Measurements from ENCODE around the gene BNC2. TPM values are rescaled to one million over a fixed set of nuclear protein-coding genes. Genes with fewer than 3 reads are reported as not detected.

The BNC2 gene
- total RNA-seq, 1 experiment from 2014 or later, result not detected

- TF ChIP-seq, protein P1, sequence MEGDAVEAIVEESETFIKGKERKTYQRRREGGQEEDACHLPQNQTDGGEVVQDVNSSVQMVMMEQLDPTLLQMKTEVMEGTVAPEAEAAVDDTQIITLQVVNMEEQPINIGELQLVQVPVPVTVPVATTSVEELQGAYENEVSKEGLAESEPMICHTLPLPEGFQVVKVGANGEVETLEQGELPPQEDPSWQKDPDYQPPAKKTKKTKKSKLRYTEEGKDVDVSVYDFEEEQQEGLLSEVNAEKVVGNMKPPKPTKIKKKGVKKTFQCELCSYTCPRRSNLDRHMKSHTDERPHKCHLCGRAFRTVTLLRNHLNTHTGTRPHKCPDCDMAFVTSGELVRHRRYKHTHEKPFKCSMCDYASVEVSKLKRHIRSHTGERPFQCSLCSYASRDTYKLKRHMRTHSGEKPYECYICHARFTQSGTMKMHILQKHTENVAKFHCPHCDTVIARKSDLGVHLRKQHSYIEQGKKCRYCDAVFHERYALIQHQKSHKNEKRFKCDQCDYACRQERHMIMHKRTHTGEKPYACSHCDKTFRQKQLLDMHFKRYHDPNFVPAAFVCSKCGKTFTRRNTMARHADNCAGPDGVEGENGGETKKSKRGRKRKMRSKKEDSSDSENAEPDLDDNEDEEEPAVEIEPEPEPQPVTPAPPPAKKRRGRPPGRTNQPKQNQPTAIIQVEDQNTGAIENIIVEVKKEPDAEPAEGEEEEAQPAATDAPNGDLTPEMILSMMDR (IDR thresholded peaks at IDR 0.05; ENCODE audit: unreplicated experiment), result no peak
- no peaks in the 10 kb centered on the region for H3K9me3 Mint-ChIP-seq (ENCODE audit: low read depth, unreplicated experiment)
- no peaks in the 10 kb centered on the region for H3K4me1 Mint-ChIP-seq (ENCODE audit: low read depth, unreplicated experiment)
- no peak for DNase-seq
- H3K27me3 Mint-ChIP-seq (ENCODE audit: unreplicated experiment), result no peaks in the 10 kb centered on the region
- no peak overlapping the region for H3K4me3 Mint-ChIP-seq (ENCODE audit: low read depth, unreplicated experiment)
- H3K27ac Mint-ChIP-seq (ENCODE audit: unreplicated experiment), result no peak overlapping the region
- BruUV-seq (replicated peaks), result no TSS peak
- no peaks in the 10 kb centered on the region for H3K36me3 Mint-ChIP-seq (ENCODE audit: insufficient read depth, unreplicated experiment)
- CTCF ChIA-PET, result interaction anchor here (0.9 kb wide), 1 partner anchor 216 kb away, joined by 3 read pairs; no protein-coding TSS in a partner anchor
- intact Hi-C loops (cut with micrococcal nuclease; ENCODE audit: unreplicated experiment), result no loop called here
These were observed 23.5 kb downstream of the BNC2 start for GRCh38 chr9:16846986-16847385.

DNA sequence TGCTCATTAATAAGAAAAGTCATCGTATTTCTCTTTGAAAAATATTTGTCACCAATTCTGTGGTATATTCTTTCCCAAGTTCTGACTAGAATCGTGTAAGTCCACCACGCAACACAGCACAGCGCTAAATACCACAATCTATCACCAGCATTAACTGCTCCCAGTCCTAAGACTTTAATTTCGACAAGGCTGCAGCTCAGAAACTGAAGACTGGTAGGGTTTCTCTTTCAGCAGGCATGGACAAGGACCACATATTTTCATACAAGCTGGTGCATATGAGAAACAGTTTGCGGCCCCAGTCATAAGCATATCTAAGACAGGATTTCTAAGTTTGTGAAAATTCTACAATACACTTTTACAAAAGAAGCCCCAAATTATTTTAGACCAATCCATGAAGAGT, 24.1 kb downstream of the BNC2 start:
- DNase-seq, result no peak
- no peaks in the 10 kb centered on the region for H3K9me3 Mint-ChIP-seq (ENCODE audit: low read depth, unreplicated experiment)
- CTCF ChIA-PET, result no interaction called here
- TF ChIP-seq, protein P1 (IDR thresholded peaks at IDR 0.05; ENCODE audit: unreplicated experiment), result no peak
- no peak overlapping the region for H3K27ac Mint-ChIP-seq (ENCODE audit: unreplicated experiment)
- intact Hi-C loops (cut with micrococcal nuclease; ENCODE audit: unreplicated experiment), result no loop called here
- no peaks in the 10 kb centered on the region for H3K27me3 Mint-ChIP-seq (ENCODE audit: unreplicated experiment)
- no TSS peak for BruUV-seq (replicated peaks)
- no peak overlapping the region for H3K4me3 Mint-ChIP-seq (ENCODE audit: low read depth, unreplicated experiment)
- no peaks in the 10 kb centered on the region for H3K4me1 Mint-ChIP-seq (ENCODE audit: low read depth, unreplicated experiment)
- no peaks in the 10 kb centered on the region for H3K36me3 Mint-ChIP-seq (ENCODE audit: insufficient read depth, unreplicated experiment)

GRCh38 chr9:16834817-16835216, 35.7 kb downstream of the BNC2 start:
- Mint-ChIP-seq H3K4me3 (ENCODE audit: low read depth, unreplicated experiment) (no peak overlapping the region), H3K4me1 (ENCODE audit: low read depth, unreplicated experiment) (no peaks in the 10 kb centered on the region), H3K27ac (ENCODE audit: unreplicated experiment) (no peak overlapping the region), H3K27me3 (ENCODE audit: unreplicated experiment) (peaks cover 2% of the 10 kb centered on the region), H3K36me3 (ENCODE audit: insufficient read depth, unreplicated experiment) (no peaks in the 10 kb centered on the region), H3K9me3 (ENCODE audit: low read depth, unreplicated experiment) (no peaks in the 10 kb centered on the region)
- CTCF ChIA-PET, result no interaction called here
- TF ChIP-seq, protein P1 (IDR thresholded peaks at IDR 0.05; ENCODE audit: unreplicated experiment), result no peak
- DNase-seq, result no peak
- intact Hi-C loops (cut with micrococcal nuclease; ENCODE audit: unreplicated experiment), result no loop called here
- no TSS peak for BruUV-seq (replicated peaks)

- BruUV-seq (replicated peaks), result no TSS peak
- intact Hi-C loops (cut with micrococcal nuclease; ENCODE audit: unreplicated experiment), result no loop called here
- H3K27me3 Mint-ChIP-seq (ENCODE audit: unreplicated experiment), result no peaks in the 10 kb centered on the region
- H3K9me3 Mint-ChIP-seq (ENCODE audit: low read depth, unreplicated experiment), result no peaks in the 10 kb centered on the region
- no peak for DNase-seq
- CTCF ChIA-PET, result no interaction called here
- H3K4me3 Mint-ChIP-seq (ENCODE audit: low read depth, unreplicated experiment), result no peak overlapping the region
- H3K4me1 Mint-ChIP-seq (ENCODE audit: low read depth, unreplicated experiment), result no peaks in the 10 kb centered on the region
- H3K36me3 Mint-ChIP-seq (ENCODE audit: insufficient read depth, unreplicated experiment), result no peaks in the 10 kb centered on the region
- no peak overlapping the region for H3K27ac Mint-ChIP-seq (ENCODE audit: unreplicated experiment)
- TF ChIP-seq, protein P1 (IDR thresholded peaks at IDR 0.05; ENCODE audit: unreplicated experiment), result no peak
These were observed 37.1 kb downstream of the BNC2 start for GRCh38 chr9:16833296-16833835.

All from Calu3 (cell line).